LoVo (cell line): Measurements from ENCODE around the gene CUBN.

ENCODE experiments used
- DNase-seq: peaks from one replicate; pipeline ENCODE4 v3.0.0-alpha.2; 2016; ENCODE audit warnings: low spot score

Gene CUBN

DNA sequence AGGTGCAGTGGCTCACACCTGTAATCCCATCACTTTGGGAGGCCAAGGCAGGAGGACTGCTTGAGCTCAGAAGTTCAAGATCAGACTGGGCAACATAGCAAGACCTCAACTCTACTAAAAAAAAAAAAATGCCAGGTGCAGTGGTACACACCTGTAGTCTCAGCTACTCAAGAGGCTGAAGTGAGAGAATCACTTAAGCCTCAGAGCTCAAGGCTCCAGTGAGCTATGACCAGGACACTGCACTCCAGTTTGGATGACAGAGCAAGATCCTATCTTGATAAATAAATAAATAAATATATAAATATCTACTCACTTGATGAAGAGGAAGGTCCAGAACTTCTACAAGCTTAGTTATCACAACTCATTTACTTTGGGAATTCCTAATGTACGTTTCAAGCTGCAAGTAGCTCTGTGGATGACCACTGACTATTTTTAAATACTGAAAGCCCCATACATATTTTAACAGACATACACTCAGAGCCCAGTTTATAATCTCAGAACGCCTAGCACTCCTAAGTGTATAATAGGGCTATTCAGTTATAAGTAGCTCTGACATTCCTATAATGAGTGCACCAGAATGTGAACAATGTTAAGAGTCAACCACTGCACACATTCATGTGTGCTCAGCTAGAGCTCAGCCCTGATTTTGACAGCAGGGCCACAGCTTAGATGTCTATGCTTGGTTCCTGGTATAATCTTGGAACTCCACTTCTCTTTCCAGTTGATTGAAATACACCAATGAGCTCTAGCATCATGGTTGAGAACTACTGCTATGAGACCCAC is 119.1 kb downstream of the CUBN start:
- no peak for DNase-seq

DNA sequence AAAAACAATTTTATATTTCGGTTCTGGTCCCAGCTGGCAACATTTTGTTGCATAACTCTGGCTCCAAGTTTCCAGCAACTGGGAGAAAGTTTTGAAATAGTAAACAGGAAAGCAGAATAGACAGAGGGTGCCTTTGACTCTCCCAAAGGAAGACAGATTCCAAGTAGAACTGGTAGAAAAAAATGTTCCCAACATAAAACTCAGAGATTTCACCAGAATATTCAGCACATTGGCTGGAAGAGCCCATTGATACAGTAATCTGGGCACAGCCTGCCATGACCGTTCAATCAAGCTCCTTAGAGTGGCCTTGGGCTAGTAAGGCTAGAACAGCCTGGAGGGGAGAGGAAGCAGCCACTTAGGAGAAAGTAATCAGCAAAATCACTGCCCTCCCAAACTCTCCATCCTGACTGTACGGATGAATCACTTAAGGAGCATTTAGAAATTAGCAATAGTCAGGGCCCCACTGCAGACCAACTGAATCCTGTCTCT is 120.4 kb downstream of the CUBN start:
- DNase-seq = no peak

DNA sequence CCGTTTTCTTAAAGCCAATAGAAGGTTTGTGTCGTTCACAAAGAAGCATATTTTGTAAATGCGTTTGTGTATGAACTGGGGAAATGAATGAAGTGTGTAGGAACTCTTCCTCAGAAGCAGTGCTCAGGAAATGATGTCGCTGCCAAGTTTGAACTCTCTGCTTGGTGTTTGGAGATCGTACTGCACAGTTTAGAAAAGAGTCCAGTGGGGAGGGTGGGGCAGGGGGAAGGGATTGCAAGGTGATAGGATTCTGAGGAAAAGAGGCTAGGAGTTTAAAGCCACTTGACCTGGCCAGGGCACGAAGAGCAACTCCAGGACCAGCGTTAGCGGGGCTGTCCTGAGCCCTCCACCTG is 122.2 kb downstream of the CUBN start:
- DNase-seq = no peak

DNA sequence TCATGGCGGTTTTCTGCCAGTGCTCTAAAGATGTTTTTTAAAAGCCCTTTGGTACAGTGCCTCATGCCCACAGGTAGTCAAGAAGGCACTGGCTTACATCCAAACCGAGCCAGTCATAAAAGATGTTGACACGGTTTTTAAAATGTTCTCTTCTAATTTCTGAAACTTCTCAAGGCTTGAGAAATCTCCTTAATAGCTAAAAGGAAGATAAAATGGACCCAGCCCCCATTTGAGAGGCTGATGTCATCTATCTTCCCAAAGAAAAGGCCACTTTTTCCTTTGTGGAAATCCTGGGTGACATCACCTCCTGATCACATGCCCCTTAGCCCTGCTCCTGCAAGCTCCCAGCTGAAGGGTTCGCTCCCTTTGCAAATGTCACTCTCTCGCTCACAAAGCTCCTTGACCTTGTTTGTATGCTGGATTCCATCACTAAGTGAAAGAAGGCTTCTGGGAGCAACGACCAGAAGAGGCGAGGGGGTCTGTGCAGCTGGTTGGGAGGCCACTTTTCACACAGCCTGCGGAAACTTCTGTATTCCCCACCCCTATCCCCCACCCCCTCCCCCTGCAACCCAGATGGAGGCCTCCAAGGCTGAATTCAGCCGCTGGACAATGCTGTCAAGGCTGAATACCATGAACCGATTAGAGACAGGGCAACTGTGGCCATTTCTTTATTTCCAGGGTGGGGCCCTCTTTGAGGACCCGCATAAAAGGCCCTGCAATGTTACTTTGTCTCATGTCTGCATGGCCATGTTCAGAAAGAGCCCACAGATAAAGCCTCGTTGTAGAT is 122.8 kb downstream of the CUBN start:
- no peak for DNase-seq

DNA sequence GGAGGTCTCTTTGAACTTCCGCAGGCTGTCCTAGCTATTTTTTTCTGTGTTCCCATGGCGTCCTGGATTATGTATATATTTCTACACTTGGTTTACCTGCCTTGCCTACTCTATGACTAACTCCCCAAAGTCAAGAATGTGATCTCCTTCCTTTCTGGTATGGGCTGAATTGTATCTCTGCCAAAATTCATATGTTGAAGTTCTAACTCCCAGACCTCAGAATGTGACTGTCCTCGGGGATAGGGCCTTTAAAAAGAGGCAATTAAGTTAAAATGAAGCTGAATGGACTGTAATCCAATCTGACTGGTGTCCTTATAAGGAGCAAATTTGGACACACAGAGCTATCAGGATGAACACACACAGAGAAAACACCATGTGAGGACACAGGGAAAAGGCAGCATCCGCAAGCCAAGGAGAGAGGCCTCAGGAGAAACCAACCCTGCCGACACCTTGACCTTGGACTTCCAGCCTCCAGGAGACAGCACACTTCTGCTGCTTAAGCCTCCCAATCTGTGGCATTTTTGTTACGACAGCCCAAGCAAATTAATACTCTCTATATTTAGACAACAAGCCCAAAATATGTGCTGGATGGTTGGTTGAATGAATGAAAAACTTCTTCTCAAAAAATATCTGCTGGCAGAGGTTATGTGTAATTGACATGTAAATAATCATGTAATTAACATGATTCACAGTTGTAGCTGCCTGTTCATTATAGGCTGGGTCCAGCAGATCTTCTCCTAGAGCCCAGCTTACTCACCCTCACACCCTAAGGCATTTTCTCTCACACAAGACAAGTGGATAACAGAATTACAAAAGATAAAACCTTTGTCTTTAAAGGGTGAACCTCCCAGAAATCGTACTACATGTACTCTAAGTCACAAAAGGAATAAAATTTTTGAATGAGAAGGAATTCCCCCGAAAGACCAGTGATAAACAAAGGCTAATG is 123.7 kb downstream of the CUBN start:
- DNase-seq = no peak

DNA sequence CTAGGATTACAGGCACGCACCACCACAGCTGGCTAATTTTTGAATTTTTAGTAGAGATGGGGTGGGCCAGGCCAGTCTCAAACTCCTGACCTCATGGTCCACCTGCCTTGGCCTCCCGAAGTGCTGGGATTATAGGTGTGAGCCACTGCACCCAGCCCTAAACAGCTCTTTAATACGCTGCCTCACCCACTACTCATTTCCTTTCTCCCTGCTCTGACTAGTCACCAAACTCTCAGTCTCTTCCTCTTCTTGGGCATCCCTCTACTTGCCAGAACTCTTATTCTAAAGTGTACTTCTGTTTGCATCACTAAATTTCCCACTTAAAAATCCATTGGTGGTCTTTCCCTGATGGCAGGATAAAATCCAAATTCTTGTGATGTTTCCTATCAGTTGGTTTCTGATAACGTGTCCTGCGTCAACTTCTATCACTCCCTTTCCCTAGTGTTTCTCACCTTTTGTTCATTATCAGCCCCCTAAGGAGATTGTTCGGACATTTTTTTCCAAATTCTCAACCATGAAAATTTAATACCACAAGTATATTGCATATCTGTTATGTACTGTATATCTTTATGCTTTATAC is 124.7 kb downstream of the CUBN start:
- DNase-seq = no peak

DNA sequence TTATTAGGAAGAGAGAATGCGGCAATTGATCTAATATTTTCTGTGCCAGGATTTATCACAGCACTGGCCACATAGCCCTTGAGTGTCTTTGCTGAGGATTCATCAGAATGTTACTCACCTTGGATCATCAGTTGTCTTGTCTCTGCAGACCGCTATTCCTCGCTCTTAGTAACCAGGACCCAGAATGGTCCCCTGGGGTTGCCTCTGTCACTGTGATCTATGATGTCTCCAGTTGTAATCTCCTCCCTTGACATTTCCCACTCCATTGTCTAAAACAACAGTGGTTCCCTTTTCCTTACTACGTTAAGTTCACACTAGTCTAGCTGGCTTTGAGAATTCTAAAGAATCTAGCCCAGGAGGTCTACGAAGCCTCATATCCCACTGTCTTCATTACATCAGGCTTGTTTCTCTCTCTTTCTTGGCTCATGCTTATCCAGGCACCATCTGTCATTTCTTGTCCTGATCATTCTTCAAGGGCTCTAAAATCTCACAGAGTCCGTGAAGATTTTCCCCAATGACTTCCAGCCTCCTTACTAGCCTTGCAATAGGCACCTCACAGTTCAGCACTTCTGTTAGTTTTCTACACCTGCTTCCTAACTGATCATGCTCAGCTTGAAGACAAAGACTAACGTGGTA is 125.8 kb downstream of the CUBN start:
- DNase-seq = no peak

DNA sequence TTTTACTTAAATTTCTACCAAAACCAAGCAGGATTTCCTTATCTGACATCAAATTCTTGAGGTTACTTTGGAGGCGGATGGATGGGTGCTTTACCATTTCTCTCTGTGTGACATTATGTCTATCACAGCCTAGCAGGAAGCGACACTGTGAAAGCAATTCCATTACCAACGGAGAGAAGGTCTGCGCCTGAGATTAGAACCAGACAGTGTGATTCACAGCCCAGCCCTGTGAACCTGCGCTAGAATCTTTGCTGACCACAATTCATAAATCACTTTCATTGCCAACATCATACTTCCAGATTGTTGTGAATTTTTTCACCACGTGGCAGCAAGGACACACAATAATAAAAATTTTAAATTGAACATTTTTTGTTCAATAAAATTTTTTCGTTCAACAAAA is 126.5 kb downstream of the CUBN start:
- DNase-seq = peak; percentile 16

DNA sequence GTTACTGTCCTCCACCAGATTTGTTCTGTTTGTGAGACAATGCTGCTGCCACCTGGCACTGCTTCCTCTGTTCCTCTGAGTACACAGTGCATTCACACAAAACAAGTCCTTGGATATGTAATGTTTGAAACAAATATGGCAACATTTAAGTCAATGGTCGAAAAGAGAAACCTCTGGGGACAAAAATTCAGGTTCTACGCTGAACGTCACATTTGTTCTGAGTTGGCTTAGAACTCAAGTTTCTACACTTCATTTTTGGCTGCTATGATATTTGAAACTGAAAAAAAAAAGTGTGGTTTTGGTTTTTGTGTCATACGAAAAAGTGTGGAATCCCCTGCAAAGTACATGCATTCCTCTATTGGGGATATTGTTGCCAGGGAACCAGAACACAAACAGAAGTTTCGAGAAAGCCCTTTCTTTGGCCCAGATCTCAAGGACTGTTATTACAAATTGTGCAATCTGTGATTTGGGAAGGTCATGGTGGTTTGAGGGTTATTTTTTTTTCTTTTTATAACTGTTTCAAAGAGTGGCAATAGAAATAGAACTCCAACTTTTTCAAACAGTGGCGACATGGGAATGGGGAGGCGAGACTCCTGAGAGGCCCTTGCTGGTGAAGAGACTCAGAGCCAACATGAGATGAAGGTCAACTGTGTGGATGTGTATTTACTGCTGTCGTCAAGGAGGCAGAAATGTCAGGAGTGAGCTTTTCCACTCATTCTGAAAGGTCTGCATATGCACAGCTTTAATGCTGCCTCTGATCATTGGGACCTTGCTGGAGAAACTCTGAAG is 127.5 kb downstream of the CUBN start:
- DNase-seq = no peak

DNA sequence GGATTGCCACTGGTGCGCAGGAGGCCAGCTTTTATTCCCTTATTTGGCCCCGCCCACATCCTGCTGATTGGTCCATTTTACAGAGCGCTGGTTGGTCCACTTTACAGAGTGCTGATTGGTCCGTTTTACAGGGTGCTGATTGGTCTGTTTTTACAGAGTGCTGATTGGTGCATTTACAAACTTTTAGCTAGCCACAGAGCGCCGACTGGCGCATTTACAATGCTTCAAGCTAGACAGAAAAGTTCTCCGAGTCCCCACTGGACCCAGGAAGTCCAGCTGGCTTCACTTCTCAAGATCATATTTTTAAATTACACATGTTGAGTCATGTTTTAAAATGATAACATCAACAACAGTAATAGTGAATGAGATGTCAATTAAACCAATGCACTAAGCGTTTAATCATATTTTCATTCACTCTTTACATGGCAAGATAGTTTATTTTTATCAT is 128.3 kb downstream of the CUBN start:
- DNase-seq = no peak

DNA sequence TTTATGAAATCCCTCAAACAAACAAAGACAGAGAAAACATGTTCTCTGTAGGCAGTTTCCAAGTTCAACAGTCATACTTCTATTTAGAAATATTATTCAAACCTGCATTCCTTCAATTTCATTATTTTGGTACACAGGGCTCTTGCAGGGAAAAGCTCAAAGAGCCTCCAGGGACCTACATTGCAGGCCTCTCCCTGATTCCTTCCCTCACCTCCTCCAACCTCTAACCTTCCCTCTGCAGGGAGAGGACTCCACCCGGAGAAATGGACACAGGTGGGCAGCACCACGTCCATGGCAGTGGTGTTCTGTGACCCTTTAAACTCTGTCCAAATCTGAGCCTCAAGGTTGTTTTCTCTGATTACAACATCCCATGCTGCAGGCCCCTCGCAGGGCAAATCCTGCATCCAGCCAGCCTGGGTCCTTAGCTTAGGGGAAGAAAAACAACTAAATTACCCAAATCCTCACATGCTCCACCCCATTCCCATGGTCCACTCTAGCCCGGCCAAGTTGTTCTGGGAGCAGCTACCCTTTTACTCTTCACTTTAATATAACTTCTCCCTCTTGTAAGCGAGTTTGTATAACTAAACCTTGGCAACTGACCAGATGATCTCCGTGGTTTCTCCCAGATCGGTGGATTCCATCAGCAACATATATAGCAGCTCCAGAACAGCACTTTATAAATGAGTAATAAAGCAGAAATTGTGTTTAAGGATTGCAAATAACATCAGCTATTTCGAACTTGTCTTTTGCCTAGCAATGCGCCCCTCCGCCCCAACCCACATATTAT is 129.8 kb downstream of the CUBN start:
- DNase-seq = no peak

DNA sequence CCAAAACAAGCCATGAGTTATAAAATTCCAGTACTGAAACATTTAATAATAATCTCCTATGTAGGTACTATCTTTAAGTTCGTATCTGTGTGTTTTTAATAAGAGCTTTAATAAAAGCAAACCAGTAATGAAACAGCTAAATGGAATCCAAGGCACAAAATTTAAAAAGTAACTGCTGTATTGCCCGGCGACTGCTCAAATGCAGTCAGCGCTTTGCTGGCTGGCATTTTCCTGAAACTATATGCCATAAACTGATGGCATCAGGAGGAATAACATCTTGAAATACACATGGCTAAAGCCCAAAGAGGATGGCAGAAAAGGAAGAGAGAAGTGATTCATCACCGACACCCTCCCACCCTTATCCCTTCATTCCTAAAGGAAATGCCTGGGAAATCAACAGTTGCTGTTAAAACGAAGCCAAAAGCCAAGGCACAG is 133.1 kb downstream of the CUBN start:
- DNase-seq = no peak

DNA sequence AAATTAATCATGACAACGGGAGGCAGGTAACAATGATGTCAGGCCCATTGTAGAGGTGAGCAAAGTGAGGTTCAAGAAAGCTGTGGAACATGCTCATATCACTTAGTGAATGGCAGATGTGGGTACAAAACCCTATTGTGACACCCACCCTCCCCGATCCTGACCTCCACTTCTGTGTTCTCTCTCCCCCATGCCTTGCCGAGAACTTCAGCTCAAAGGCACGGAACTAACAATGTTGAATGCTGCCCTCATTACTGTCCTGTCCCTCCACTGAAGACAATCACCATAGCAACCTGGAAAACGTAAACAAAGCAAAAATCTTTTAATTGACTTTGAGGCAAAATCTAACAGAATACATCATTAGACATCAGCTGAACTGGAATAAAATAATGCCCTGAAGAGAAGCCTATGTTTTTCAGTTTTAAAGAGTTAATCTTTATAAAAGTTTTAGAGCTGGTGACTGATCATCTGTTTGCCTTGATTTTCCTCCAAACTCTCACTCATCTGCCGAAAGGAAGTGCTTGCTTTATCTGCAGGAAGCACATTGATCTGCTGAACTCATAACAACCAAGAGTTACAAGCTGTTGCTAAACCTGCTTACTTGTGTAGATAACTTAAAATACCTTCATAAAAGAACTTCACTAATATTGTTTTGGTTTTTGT is 133.6 kb downstream of the CUBN start:
- DNase-seq = no peak

DNA sequence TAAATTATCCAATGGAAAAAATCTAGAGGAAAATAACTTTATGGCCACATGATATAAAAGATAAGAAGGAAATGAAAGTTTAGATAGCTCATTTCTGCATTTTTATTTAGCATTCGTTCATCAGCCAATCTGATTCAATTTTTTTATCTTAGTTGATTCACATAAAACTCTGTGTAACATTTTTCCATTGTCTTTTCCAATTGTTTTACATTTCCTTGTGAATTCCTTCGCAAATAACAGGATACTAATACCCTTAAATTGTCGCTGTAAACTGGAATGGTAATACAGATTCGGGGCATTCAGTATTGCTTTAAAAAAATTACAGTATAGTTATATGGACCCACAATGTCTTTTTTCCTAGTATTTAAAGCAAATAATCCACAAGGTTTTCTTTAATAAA is 136.4 kb downstream of the CUBN start:
- DNase-seq = no peak

DNA sequence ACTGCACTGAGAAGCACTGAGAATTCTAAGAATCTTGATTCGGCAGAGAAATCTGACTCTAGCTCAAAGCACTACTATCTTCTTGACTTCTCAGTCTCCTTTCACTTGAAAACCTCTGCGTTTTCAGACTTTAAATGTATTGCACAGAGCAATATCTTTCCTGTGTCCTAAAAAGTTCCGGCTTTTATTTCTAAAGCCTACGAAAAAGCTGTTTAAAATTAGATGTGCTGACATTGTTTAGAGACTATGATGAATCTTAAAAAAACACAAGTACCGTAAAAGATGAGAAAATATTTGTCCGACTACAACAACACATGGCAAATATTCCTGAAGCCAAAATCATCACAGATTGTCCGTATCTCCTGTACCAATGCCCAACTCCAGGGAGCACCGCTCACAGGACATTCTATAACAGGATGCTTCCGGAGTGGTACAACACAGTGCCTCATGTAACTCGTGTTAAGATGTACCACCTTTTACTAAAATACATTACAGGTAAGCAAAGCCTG is 136.9 kb downstream of the CUBN start:
- no peak for DNase-seq

DNA sequence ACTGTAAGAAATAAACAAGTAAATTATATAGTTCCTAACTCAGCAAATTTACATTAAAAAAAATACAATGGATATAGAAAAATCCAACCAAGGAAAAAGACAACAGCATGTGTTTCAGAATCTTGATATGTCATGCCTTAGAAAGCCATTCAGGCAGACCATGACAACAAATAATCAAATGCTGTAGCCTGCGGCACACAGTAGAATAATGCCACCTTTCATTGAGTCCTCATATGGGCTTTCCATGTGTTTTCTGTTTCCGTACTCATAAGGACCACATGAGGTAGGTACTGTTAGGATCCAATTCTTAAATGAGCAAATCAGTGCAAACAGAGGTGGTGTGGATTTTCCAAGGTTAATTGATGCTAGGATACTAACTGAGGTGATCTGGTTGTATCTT is 138.6 kb downstream of the CUBN start:
- no peak for DNase-seq

DNA sequence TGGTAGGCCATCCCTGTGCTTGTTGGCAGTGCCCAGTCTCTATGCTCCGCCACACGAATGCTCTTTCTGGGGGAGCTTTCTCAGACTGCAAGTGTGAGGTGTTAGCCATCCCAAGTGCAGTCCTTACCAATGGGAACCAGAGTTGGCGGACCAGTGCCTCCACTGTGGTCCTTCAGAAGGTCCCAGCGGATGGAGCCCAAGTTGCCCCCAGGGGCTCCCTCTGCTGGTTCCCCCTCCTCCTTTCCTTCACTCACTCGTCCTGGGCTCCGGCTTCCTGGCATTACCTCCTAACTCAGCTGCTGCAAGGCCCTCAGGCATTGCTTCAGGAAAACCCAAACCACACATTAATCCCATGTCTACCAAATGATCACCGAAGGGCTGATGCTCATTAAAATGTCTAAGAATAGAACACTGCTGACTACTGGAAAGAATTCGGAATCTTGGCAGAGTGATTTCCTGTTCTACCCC is 139.8 kb downstream of the CUBN start:
- DNase-seq = no peak

DNA sequence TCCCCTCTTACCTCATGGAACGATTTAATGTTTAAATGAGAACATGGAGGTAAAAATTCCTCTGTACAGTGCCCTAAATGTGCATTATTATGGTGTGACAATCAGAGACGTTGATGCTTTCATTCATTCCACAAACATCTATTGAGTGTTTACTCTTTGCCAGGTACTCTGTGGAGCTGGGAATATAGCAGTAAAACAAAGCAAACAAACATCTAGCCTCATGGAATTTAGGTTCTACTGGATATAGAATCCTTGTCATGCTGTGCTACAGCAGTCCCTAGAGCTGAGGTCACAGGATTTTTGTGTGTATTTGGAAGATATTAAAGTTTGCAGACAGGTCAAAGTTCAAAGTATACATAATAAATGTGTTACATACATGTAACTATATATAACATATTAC is 140.7 kb downstream of the CUBN start:
- no peak for DNase-seq
